ENCODE results near the gene THAP12. TPM values are rescaled to one million over a fixed set of nuclear protein-coding genes. Genes with fewer than 3 reads are reported as not detected.

Gene THAP12, protein sequence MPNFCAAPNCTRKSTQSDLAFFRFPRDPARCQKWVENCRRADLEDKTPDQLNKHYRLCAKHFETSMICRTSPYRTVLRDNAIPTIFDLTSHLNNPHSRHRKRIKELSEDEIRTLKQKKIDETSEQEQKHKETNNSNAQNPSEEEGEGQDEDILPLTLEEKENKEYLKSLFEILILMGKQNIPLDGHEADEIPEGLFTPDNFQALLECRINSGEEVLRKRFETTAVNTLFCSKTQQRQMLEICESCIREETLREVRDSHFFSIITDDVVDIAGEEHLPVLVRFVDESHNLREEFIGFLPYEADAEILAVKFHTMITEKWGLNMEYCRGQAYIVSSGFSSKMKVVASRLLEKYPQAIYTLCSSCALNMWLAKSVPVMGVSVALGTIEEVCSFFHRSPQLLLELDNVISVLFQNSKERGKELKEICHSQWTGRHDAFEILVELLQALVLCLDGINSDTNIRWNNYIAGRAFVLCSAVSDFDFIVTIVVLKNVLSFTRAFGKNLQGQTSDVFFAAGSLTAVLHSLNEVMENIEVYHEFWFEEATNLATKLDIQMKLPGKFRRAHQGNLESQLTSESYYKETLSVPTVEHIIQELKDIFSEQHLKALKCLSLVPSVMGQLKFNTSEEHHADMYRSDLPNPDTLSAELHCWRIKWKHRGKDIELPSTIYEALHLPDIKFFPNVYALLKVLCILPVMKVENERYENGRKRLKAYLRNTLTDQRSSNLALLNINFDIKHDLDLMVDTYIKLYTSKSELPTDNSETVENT
- total RNA-seq: 10 to 100 TPM; 19.1 to 28.5 (median 23.6) TPM

DNA sequence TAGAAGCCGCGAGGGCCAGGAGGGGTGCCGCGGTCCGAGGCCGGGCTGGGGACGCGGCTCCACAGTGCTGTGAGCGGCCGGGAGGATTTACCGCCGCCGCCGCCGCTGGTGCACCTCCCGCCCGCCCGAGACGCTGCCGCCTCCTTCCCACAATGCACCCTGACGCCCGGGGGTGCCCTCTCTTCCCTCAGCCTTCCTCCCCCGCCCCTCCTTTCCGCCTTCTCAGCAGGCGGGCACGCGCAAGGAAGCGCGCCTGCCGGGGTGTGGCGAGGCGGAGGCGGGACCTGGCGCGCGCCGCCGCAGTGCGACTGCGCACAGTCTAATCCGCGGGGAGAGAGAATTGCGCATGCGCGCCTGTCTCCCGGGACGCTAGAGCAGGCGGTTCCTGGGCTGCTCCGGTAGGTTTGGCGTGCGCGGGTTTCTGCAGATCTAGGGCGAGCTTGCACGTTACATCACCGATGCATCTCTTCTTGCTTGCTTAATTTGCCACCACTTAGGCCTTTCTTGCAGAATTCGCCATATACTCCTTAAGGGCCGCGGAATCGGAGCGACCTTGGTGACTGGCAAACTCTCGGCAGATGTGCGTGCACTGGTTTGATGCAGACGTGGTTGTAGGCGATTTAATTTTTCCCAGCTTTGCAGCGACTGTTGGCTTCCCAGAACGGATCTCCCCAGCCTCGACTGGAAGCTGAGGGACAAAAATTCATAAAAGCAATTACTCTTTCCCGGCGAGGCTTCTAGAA lies at the start of gene THAP12, which contains the start of gene GVQW3:
Gene THAP12 (minus strand): TSS at position 156 of the 743 bp plus-strand sequence. CDS start 296 bp downstream, outside the sequence.
Gene GVQW3 (plus strand): TSS at position 347 of the 743 bp plus-strand sequence. CDS start 506 bp downstream, outside the sequence.
- Histone ChIP-seq H3K27ac (peak within 1 kb of the TSS; percentile 84), H3K4me1 (peaks cover 37% of the 10 kb centered on the region), H3K27me3 (no peaks in the 10 kb centered on the region), H3K9me3 (no peaks in the 10 kb centered on the region), H3K4me3 (peak within 1 kb of the TSS; percentile 99), H3K36me3 (no peaks in the 10 kb centered on the region)
- TF ChIP-seq POLR2A (IDR thresholded peaks at IDR 0.05): peak in 1 of 2 donors; percentile 4
- no peak for TF ChIP-seq EP300 (IDR thresholded peaks at IDR 0.05)
- peak in 2 of 3 donors; percentile 72 to 78 for TF ChIP-seq POLR2AphosphoS5 (IDR thresholded peaks at IDR 0.05)
- TF ChIP-seq, protein P1, sequence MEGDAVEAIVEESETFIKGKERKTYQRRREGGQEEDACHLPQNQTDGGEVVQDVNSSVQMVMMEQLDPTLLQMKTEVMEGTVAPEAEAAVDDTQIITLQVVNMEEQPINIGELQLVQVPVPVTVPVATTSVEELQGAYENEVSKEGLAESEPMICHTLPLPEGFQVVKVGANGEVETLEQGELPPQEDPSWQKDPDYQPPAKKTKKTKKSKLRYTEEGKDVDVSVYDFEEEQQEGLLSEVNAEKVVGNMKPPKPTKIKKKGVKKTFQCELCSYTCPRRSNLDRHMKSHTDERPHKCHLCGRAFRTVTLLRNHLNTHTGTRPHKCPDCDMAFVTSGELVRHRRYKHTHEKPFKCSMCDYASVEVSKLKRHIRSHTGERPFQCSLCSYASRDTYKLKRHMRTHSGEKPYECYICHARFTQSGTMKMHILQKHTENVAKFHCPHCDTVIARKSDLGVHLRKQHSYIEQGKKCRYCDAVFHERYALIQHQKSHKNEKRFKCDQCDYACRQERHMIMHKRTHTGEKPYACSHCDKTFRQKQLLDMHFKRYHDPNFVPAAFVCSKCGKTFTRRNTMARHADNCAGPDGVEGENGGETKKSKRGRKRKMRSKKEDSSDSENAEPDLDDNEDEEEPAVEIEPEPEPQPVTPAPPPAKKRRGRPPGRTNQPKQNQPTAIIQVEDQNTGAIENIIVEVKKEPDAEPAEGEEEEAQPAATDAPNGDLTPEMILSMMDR (IDR thresholded peaks at IDR 0.05): peak in 1 of 2 donors; percentile 10
- under 1% methylated on average over 46 of the region's 69 CpGs for WGBS
- peak; percentile 97 to 98 for DNase-seq (ENCODE audit: low spot score in 2 of 2)

DNA sequence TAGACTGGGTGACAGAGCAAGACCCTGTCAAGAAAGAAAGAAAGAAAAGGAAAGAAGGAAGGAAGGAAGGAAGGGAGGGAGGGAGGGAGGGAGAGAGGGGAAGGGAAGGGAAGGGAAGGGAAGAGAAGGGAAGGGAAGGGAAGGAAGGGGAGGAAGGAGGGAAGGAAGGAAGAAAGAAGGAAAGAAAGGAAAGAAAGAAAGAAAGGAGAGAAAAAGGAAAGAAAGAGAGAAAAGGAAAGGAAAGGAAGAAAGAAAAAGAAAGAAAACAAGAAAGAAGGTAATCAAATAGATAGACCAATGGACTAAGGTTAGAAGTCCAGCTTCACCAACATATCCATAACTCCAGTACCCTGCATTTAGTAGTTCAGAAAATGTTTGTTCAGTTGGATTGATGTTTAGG lies 45.7 kb upstream of the THAP12 start:
- Histone ChIP-seq H3K27ac (no peak overlapping the region), H3K4me3 (no peak overlapping the region), H3K27me3 (no peaks in the 10 kb centered on the region), H3K36me3 (no peaks in the 10 kb centered on the region), H3K9me3 (no peaks in the 10 kb centered on the region), H3K4me1 (no peaks in the 10 kb centered on the region)
- DNase-seq (ENCODE audit: low spot score in 2 of 2): no peak
- TF ChIP-seq POLR2AphosphoS5 (IDR thresholded peaks at IDR 0.05) (no peak), EP300 (IDR thresholded peaks at IDR 0.05) (no peak), POLR2A (IDR thresholded peaks at IDR 0.05) (no peak)
- TF ChIP-seq, protein P1 (IDR thresholded peaks at IDR 0.05): no peak

DNA sequence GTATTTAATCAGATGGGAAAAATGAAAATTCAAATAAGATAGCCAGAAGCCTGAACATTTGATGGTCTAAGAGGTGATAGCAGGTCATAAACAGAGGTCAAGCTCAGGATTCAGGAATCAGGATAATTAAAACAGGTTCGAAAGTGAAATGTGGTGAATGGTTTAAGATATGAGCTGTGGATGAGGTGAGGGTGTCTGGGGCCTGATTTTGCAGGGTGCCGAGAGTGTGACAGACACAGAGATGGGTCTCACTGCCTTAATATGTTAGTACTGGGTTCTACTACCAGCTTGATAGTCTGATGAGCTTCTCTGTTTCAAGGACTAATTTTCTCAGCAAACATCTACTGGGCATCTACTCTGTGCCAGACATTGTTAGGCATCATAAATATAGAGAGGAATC lies 44.0 kb upstream of the THAP12 start:
- Histone ChIP-seq H3K36me3 (no peaks in the 10 kb centered on the region), H3K9me3 (no peaks in the 10 kb centered on the region), H3K4me1 (no peaks in the 10 kb centered on the region), H3K27ac (no peak overlapping the region), H3K4me3 (no peak overlapping the region), H3K27me3 (no peaks in the 10 kb centered on the region)
- TF ChIP-seq POLR2A (IDR thresholded peaks at IDR 0.05) (no peak), EP300 (IDR thresholded peaks at IDR 0.05) (no peak), POLR2AphosphoS5 (IDR thresholded peaks at IDR 0.05) (no peak)
- TF ChIP-seq, protein P1 (IDR thresholded peaks at IDR 0.05): no peak
- WGBS: 90% methylated on average over 2 of the region's 2 CpGs
- DNase-seq (ENCODE audit: low spot score in 2 of 2): no peak

DNA sequence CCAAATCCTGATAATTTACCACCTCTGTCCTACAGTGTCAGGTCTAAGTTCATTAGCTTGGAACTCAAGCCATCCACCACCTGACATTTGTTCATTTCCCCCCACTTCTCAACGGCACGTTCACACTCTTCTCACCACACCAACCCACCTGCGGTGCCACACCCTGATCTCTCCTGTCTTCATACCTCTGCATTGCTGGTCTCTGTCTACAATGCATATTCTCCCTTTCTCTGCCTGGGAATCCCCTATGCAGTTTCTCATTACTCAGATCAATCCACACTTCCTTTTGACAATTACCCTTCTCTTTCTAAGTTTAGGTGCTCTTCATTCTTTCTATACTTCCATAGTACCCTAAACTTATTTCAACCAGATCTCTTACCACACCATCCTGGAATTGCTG lies 43.4 kb upstream of the THAP12 start:
- H3K4me3 ChIP-seq: no peak overlapping the region
- TF ChIP-seq POLR2A (IDR thresholded peaks at IDR 0.05): no peak
- TF ChIP-seq, protein P1 (IDR thresholded peaks at IDR 0.05): no peak
- no peak for TF ChIP-seq POLR2AphosphoS5 (IDR thresholded peaks at IDR 0.05)
- no peak for TF ChIP-seq EP300 (IDR thresholded peaks at IDR 0.05)
- no peaks in the 10 kb centered on the region for H3K9me3 ChIP-seq
- no peaks in the 10 kb centered on the region for H3K4me1 ChIP-seq
- H3K27ac ChIP-seq: no peak overlapping the region
- H3K36me3 ChIP-seq: no peaks in the 10 kb centered on the region
- DNase-seq (ENCODE audit: low spot score in 2 of 2): no peak
- no peaks in the 10 kb centered on the region for H3K27me3 ChIP-seq
- 64% methylated on average over 3 of the region's 3 CpGs for WGBS
